HFF-Myc (cell line): ENCODE results near the gene CPNE9.

ENCODE experiments used
- DNase-seq: peaks from one replicate; pipeline ENCODE4 v3.0.0-alpha.2; 2011; ENCODE audit warnings: low read depth; ENCODE audit errors: extremely low read depth
- H3K4me3 ChIP-seq: replicated peaks from 2 replicates; pipeline ENCODE4 v1.5.1; 2011; ENCODE audit warnings: low read depth, mild to moderate bottlenecking, control low read depth, low read length
- CTCF ChIP-seq: IDR thresholded peaks from 2 replicates; pipeline ENCODE4 v1.5.1; 2012; ENCODE audit warnings: mild to moderate bottlenecking, low read depth, low read length, control low read depth; ENCODE audit errors: missing control alignments

Gene CPNE9

DNA sequence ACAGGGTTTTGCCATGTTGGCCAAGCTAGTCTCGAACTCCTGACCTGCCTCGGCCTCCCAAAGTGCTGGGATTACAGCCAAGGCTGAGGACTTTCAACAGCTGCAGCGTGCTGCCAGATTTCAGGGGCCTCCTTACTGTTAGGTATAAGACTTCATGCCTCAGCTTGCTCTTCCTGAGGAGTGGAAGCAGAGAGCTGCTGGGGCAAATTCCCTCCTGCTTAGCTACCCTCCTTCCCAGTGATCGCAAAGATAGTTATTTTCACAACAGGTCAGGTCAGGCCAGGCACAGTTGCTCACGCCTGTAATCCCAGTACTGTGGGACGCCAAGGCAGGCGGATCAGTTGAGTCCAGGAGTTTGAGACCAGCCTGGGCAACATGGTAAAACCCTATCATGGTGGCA, 2.6 kb upstream of the CPNE9 start:
- no peak for TF ChIP-seq CTCF
- no peak overlapping the region for H3K4me3 ChIP-seq
- DNase-seq, result no peak

GRCh38 chr3:9701711-9702110, 1.9 kb upstream of the CPNE9 start:
- no peak overlapping the region for H3K4me3 ChIP-seq
- no peak for DNase-seq
- no peak for TF ChIP-seq CTCF

DNA sequence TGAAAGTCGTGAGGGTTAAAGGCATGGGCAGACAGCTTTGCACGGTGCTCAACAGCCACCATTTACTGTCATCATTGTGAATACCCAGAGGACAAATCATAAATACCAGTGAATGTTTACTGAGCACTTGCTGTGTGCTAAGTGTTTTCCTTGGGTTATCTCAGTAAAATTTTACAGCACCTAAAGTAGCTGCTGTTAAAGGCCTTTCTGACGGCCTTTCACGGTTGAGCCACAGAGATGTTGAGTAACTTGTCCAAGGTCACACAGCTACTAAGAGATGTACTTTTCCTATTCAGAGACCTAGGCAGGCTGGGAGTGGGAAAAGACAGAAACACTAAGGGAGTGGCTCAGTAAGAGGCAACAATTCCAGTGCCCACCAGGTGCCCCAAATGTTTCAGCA, 393 bp upstream of the CPNE9 start:
- no peak for DNase-seq
- TF ChIP-seq CTCF, result no peak
- no peak overlapping the region for H3K4me3 ChIP-seq

DNA sequence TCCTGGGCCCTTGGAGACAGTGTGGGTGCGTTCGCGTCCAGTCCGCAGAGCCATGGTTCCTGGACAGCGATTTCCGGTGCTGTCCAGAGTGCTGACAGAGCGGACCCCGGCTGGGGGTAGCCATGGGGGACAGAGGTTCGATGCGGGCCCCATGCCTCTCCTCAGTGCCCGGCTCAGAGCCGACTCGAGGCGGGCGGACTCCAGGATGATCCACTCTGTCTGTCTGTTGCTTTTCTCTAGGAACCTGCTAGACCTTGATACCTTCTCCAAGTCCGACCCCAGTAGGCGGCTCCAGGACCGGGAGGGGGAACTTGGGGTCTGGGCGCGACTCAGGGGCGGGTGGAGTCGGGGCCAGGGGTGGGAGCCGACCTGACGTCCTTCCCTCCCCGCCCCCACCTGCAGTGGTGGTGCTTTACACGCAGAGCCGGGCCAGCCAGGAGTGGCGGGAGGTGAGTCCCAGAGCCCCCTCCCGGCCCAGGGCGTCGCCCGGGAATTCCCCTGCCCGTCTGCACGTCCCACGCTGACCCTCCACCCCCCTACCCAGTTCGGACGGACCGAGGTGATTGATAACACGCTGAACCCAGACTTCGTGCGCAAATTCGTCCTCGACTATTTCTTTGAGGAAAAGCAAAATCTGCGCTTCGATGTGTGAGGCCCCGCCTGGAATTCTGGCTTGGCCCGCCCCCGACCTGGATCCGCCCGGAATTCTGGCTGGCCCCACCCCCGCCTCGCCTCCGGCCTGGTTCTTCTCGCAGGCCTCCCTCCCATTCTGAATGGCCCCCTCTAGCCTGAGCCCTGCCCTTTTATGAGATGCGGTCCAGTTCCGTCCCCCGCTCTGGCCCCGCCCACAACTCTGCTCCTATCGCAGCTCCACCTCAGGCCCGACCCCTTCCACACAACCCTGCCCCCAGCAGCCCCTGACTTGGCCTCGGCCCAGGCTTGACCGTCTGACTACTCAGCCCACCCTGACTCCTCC, 1.0 kb downstream of the CPNE9 start:
- no peak for DNase-seq
- H3K4me3 ChIP-seq, result 0 out of 2 replicates have a peak overlapping the region, but pooled peaks have one; percentile 9

DNA sequence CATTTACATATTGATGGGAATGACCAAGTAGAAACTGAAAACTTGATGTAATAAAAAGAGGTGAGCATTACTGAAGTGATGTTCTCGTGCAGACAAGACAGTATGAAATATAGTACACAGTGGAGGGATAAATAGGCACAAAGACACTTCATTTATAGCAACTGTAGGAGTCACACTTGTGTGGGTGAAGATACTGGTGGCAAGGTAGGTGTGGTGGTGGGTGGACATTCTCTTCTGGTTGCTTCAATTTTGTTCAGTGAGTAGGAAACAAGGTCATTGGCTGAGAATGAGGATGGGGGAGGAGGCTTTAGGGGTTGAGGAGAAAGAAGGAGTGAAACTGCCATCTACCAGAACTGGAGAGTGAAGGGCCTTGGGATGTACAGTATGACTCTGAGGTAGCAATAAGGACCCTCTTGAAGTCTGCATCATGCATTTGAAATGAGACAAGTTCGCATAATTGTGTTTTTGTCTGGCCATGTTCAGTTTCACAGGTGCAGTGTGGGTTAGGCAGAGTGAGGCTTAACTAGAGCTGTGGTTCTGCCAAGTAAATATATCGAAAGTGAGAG, 6.6 kb downstream of the CPNE9 start:
- no peak overlapping the region for H3K4me3 ChIP-seq
- TF ChIP-seq CTCF, result no peak
- DNase-seq, result no peak

More for the DNA sequence above, 1.0 kb downstream of the CPNE9 start:
- no peak for TF ChIP-seq CTCF

GRCh38 chr3:9712415-9712814, 8.8 kb downstream of the CPNE9 start:
- no peak overlapping the region for H3K4me3 ChIP-seq
- no peak for DNase-seq
- TF ChIP-seq CTCF, result no peak
